CD4-positive, alpha-beta T cell treated with Interleukin-12 subunit alpha and Interleukin-12 subunit beta, for 1 hour (primary cell): ENCODE results near the gene WNT7B.

Experiments used
- DNase-seq: peaks from one replicate; pipeline ENCODE4 v3.0.0-alpha.2; 2020

WNT7B gene

DNA sequence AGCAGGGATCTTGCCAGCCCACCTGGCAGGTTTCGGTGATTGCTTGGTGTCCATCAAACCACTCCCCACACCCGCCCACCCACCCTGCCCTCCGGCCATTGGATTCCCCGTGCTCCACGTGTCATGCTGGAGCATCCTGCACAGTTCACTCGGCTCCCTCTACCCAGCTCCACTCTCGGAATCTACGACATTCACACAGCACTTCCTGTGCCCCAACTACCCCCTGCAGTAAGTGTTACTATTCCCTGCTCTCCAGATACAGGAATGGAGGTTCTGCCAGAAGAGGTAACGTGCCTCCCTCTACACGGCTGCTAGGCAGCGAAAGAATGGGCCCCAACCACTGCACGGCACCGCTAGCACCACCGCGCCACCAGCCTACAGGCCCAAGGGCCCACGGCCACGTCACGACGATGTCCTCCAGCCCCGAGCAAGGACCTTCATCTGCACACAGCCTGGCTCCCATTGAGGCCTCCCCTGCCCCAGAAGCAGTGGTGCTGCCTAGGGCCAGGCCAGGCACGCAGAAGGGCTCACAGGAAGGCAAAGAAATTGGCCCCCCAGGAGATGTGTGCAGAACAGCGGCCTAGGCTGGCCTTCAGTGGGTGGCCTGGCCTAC lies 27.6 kb downstream of the WNT7B start:
- no peak for DNase-seq

DNA sequence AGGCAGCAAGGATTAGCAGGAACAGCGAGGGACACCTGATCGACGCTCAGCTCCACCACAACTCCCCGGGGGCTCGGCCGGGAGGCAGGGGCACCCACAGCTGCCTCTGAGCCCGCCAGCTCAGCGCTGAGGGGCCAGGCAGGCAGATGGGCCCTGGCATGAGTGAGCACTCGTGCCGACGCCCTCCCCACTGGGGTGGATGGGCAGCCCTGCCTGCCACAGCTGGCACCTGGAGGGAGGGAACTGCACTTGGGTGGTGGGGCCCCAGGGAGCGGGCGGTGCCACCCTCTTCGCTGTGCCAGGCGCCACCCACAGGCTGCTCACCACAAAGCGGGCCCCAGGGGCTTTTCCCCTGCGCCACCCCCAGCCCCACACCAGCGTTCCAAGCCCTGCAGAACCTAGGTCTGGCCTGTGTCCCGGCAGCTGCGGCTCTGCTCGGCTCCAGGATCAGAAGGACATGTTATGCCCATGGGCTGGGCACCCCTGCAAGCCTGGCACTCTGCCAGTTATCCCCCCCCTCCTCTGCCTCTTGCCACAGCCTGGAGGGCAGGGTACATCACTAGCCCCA lies 28.8 kb downstream of the WNT7B start:
- DNase-seq: no peak

DNA sequence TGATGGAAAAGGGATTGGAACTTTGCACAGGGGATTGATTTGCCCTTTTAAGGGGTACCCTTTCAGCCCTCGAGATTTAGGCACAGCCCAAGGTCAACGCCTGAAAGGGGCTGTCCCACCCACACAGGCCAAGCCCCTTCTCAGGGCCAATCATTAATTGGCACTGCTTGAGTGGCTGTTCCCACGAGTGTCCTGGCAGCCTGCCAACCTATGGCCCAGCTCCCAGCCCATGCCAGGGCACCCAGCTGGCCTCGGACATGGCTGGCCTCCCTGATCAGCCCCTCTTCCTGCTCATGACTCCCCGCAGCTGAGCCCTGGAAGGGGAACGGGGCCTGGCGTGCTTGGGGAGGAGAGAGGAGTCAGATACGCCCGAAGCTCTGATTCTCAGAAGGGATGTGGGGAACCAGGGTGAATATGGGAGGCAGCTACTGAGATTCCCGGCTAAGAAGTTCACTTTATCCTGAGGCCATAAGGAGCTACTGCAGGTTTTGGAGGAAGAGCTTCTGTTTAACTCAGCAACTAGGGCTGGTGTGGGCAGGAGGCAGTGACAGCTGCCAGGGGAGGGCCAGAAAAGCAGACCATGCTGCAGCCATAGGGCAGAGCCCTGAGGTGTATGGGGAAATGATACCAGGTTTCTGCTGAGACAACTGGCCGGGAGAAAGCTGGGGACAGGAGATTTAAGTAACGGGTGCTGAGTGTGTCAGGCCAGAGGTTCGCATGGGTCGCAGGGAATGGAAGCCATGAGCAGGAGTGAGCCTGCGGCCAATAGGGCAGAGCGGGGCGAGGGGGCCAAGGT lies 30.0 kb downstream of the WNT7B start:
- no peak for DNase-seq

DNA sequence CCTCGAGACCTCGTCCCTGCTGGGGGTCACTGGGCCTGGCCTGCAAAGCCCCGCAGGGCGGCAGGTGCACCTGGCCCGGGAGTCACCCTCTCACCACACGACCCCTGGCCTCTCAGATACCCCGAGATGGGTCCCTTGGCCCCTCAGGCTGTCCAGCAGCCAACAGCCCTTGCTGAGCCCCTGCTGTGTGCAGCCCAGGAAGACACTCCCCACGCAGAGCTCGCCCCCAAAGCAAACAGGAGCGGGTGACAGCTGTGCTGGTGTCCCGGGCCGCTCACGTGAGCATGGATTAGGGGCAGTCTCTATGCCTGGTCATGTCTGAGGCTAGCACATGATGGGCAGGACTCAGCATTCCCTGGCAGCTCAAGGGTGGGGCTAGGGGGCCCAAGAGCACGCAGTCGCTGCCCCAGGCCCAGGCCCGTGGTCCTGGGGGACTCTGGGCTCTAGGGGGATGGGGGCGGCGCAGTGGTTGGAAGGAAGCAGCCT lies 31.3 kb downstream of the WNT7B start:
- DNase-seq: no peak

DNA sequence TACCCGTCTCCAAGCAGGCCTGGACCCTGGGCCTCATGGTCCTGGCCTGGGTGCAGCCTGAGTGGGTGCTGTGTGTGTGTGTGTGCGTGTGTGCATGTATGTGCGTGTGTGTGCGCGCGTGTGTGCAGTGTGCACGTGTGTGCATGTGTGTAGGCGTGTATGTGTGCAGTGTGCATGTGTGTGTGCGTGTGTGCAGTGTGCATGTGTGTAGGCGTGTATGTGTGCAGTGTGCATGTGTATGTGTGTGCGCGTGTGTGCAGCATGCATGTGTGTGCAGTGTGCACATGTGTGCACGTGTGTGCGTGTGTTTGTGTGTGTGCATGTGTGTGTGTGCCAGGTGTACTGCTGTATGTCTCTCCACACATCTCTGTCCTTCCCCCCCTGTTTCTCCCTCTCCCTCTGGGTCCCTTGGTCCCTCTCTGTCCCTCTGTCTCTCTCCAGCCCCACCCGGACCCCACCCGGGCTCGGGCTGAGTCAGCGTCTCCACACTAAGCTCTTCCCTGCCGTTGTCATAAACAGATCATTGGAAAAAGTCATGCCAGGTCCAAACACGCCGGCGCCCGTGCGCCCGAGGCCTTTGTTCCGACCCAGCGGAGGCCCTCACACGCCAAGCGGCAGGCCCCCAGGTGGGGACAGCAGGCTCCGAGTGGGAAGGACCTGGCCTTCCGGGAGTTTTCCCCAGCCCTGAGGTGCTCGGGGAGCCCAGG lies 34.0 kb downstream of the WNT7B start:
- DNase-seq: no peak

DNA sequence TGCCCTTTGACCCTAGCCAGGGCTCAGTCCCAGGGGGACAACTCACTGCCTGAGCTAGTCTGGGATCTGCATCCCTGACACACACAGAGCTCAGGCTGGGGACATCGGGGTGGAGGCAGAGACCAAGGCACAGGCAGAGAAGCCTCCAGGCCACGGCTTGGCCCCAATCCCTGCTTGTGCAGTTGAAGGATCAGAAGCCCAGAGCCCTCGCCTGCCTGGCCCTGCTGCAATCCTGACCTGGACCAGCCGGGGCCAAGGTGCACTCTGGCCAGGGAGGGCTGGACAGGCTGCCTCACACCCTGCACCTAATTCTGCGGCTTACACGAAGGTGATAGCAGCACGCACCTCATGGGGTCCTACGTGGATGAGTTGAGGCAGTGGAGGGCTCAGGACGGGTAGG lies 34.6 kb downstream of the WNT7B start:
- no peak for DNase-seq

DNA sequence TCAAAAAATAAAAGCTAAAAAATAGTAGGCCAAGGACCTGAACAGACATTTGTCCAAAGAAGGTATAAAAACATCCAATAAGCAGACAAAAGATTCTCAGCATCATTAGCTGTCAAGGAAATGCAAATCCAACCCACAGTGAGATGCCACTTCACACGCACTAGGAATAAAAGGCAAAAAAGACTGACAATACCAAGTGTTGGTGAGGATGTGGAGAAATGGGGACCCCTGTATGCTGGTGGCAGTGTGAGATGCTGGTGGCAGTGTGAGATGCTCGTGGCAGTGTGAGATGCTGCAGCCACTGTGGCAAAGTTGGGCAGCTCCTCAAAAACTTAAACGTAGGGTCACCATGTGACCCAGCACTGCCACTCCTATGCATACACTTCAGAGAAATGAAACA lies 38.0 kb downstream of the WNT7B start:
- DNase-seq: no peak

DNA sequence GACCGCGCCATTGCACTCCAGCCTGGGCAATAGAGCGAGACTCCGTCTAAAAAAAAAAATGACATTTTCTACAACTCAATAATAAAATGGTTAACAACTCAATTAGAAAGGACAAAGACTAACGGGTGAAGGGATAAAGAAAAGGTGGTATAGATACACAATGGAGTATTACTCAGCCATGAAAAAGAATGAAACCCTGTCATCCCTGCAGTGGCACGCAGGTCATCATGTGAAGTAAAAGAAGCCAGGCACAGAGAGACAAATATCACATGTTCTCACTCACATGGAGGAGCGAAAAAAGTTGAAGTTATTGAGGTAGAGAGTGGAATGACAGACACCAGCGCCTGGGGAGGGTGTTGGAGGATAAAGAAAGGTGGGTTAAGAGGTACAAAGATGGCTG lies 39.0 kb downstream of the WNT7B start:
- no peak for DNase-seq

DNA sequence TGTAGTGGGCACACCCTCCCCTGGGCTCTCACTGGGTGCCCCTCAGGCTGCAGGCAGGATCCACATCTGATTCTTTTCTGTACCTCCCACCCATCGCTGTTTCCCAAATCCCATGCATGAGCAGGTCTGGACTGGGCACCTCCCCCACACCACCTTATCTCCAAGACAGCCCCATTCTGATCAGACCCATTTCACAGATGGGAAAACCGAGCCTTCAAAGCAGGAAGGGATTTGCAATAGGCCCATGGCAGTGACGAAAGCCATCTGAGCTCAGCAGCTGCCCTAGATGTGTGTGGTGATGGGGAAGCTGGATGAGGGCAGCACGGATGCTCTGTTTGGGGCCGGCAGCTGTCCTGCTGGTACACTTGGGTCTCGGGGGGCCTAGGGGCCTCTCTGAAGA lies 41.4 kb downstream of the WNT7B start:
- no peak for DNase-seq

DNA sequence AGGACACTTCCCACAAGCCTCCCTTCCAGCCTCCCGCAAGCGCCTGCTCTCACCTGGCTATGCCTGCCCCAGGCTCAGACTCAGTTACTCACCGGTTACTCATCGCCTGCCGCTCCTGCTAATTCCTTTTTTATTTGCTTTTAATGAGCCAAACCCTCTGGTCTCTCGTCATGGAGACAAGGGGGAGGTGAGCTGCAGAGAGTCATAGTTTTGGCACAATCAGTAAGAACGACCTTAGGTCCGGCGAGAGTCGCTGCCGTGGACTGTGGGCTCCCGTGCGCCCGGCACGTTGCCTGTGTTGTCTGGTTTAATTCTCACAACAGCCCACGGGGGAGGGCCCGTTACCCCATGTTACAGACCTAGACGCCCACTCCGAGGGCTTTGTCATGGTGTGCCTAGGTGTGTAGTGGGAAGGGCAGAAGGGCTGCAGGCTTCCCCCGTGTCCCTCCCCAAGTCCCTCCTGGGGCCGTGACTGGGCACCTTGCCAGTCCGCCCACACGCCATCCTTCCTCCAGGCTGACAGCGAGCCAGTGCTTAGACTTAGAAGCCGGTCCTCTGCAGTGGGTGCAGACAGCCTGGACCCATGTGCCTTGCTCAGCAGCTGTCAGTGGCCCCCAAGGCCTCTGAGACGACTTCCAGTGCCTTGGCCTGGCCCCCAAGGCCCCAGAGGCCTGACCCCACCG lies 42.2 kb downstream of the WNT7B start:
- DNase-seq: no peak

DNA sequence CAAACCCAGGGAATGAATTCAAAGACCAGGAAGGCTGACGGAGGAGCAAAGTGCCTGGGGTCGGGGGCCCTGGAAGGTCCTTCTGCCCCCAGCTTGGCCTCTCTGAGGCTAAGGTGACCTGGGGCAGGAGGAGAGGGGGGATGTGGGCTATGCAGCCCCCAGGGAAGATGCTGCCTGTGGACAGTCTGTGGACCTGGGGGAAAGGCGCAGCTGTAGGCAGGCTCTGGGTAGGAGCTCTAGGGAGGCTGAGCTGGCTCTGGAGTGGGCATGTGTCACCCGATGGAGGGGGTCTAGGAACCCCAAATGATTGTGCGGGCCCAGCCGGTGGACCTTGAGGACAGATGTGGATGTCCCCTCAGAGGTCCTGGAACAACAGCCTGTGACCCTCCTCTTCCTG lies 42.8 kb downstream of the WNT7B start:
- no peak for DNase-seq

DNA sequence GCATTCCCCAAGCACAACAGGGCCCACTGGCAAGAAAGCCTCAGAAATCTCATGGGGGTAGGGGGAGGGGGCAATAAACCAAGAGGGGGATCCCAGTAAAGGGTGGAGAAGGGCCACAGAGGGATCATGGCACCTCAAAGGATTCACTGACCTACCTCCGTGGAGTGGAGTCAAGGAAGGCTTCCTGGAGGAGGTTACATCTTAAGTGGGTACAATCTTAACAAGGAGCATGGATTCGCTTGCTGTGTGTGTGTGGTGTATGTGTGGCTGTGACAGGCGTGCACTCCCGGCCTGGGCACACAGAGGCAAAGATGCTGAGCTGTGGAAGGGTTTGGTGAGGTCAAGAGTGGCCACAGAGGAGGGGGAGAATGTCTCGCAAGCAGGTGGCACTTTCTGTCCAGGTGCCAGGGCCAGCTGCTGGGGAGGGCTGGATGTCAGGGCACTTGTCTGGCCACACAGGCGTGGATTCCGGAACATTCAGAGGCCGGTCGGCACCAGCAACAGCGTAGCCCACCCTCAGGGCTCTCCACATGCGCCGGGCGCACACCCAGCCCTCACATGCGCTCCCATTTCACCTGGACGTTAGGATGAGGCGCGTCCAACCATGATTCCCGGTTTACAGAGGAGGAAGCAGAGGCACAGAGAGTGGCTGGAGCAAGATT lies 43.3 kb downstream of the WNT7B start:
- DNase-seq: no peak

DNA sequence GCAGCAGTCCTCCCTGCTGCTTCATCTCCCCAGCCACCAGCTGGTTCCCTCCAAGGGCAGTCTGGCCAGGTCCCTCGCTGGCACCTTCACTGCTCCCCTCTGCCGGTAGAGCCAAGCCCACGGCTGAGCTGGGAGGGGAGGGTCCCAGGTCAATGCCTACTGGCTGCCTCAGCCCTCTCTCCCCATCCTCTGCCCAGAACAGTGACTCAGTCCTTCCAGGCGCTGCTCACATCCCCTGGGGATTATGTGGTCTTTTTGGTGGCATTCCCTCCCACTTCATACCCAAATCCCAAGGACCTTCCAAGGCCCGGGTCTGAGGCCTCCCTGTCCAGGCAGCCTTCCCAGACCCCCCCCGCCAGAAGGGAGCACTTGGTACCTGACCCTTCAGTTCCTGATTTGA lies 44.9 kb downstream of the WNT7B start:
- DNase-seq: no peak

DNA sequence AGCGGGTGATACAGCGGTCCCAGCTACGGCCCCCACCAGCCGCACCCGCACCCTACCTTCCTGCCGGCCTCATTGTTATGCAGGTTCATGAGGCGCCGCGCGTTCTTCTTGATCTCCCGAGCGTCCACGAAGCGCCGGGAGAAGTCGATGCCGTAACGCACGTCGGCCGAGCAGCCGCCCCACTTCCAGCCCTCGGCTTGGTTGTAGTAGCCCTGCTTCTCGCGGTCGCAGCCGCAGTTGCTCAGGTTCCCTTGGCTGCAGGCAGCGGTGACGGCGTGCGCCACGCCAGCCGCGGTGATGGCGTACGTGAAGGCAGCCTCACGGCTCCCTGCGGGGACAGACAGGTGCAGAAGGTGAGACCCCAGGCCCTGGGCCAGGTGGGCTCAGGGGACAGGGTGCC lies 45.9 kb downstream of the WNT7B start:
- no peak for DNase-seq

DNA sequence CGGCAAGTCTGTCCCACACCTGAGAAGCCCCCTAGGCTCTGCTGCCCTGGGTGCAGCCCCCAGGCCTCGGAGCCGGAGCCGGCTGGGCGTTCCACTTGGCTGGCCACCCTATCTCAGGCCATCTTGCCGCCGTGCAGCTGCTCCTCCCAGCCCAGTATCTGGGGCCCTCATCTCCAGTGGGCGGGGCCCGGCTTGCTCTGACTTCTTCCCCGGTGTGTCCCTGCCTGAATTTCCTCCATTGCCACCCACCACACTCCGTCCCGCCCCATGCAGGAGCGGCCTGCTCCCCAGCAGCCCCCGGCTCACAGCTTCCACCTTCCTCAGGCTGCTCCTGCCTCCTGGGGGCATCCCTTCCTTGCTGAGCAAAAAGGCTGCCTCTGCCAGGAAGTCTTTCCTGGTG lies 46.6 kb downstream of the WNT7B start:
- no peak for DNase-seq

DNA sequence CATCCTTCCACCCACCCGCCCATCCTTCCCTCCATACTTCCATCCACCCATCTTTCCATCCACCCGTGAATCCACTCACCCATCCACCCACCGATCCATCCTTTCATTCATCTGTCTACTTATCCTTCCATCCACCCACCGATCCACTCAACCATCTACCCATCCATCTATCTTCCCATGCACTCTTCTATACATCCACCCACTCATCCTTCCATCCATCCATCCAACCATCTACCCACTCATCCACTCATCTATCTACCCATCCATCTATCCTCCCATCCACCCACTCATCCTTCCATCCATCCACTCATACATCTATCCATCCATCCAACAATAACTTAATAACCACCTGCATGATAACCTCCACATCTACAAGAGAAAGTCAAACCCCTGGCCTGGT lies 47.3 kb downstream of the WNT7B start:
- DNase-seq: no peak

DNA sequence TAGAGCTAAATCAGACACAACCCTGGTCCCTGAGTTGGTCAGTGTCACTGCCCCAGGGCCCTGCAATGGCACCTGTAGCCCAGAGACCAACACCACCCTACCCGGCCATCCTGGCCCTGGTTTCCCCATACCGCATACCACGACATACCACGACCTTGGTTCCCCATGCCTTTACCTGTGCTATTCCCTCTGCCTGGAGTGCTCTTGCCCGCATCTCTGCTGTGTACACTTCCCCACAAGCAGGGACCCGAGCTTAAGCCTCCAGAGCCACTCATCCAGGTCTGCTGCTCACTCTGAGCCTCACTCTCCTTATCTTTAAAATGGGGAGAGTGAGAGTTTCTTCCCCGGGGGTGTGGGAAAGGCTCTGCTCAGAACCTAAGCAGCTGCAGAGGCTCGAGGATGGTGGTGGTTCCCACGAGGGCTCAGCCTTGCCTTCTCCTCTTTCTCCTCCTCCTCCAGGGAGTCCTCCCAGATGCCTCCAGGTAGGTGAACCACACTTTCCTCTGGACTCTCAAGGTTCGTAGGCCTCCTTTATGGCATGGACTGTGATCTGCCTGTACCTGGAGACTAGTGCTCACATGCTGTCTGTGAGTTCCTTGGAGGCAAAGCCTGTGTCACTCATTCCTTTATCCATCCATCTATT lies 48.1 kb downstream of the WNT7B start:
- no peak for DNase-seq

DNA sequence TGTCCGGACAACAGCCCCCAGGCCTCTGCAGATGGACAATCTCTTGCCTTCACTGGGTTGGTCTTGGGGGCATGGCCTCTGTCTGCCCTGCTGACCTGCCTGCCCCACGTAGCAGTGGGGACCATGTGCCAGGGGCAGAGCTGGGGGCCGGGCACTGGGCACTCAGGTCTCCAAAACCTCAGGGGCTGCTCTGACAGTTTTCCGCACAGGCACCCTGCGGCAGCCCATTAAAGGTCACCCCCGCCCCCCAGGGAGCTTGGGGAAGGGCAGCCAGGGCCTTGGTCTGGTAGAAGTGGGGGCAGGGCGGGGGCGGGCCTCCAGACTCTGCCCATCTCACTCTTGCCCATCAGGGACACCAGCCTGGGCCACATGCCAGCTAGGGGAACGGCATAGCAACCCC lies 49.9 kb downstream of the WNT7B start:
- no peak for DNase-seq

DNA sequence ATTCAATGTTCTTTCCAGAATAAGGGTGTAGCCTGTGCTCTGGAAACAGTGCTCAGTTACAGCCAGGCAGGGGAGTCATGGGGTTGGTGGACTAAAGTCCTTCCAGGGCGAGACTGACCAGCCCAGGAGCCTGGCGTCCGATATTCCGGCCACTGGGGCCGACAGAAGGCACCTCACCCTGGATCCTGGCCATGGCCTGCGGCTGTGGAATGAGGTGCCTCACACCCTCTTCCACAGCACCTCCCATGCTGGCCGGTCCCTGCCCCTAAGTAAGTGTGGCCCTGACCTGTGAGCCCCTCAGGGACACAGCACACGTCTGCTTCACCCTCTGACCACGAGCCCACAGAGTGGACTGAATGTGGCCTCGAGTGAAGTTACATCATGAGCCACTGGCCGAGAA lies 50.5 kb downstream of the WNT7B start:
- no peak for DNase-seq

DNA sequence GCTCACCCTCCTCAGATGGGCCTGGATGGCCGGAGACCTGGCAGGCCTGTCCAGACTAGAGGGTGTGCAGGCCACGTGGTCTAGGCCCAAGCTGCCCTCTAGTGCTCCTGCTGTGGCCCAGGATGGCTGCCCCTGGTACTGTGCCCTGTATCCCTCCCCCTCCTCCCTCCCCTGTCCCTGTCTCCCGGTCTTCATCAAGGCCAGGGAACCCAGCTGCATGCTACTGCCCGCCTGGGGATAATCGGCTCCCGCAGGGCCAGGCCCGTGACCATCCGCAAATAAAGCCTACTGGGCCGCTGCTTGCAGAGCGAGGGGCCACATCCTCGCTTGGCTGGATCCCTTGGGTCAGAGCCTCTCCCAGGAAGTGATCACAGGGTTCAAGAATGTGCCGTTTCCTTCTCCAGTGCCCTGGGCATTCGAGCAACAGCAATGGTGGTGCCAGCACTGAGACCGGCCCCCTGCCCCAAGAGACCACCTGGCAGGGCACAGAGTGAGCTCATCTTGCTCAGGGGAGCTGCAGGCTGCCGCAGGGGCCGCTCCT lies 51.1 kb downstream of the WNT7B start:
- DNase-seq: no peak

DNA sequence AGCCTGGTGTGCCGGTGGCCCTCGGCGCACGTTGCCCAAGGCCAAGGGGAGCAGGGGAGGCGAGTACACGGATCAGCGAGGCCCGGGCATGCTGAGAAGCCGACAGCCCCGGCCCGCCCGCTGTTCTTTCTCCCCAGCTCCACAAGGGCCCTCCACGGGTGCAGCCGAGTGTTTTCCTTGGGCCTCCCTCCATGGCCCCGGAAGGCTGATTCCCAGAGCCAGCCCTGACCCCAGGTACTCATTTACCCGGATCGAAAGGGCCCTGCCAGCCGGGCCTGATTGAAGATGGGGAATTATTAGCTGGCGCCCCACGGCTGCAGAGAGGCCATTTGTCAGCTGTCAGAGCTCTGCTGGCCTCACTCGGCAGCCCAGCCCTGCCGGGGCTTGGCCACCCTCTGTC lies 53.1 kb downstream of the WNT7B start:
- DNase-seq: no peak

DNA sequence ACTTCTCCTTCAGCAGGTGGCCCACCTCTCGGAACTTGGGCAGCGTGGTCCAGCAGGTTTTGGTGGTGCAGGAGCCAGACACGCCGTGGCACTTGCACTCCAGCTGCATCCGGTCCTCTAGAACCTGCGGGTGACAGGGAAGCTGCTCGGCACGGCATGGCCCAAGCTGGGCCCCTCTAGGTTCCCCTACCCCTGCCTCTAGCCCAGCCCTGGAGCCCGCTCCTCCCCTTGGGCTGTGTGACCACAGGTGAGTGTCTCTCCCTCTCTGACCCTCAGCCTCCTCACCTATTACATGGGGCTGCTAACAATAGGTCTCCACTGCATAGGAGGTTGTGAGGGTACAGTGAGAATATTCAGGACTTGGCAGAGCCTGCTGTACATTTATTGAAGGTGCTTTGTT lies 53.8 kb downstream of the WNT7B start:
- DNase-seq: no peak
